RPMI8226 (cell line): Measurements from ENCODE around the gene KLHL40.

ENCODE experiments used
- DNase-seq: peaks from one replicate; pipeline ENCODE4 v3.0.0-alpha.2; 2015

The KLHL40 gene

DNA sequence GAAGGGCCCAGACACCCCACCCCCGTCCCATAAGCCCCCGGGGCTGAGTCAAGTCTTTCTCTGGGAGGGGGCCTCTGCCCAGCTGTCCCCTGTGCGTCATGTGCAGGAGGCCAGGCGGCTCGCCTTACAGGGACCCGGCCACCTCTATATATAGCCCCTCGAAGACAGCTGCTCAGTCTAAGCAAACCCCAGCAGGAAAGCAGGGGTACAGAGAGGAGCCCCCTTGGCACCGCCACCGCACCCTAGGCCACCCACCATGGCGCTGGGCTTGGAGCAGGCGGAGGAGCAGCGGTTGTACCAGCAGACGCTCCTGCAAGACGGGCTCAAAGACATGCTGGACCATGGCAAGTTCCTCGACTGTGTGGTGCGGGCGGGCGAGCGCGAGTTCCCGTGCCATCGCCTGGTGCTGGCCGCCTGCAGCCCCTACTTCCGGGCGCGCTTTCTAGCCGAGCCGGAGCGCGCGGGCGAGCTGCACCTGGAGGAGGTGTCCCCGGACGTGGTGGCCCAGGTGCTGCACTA, at the start of gene KLHL40:
TSS of gene KLHL40 (plus strand) at position 175 of the 519 bp plus-strand sequence. CDS start at position 257, 82 bp downstream.
- DNase-seq, result no peak

- DNase-seq, result no peak
Measured at GRCh38 chr3:42637001-42637400, 48.3 kb upstream of the KLHL40 start.

- DNase-seq, result no peak
Measured at GRCh38 chr3:42638339-42638842, 46.9 kb upstream of the KLHL40 start.

- no peak for DNase-seq
Measured at GRCh38 chr3:42639192-42639591, 46.1 kb upstream of the KLHL40 start.

DNA sequence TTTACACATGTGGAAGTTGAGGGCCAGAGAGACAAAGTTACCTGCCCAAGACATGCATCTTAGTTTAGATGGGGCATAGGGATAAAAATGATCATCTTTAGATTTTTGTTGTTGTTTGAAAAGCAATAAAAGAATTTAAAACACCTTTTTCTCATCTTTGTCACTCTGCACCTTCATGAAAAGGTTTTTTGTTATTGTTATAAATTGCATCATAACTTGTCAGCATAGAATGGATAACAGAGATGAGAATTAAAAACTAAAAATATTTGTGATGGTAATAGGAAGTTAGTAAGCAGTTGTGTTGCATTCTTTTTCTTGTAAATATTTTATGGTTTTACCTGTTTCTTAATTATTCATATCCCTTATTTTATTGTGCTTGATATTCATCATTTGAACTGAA, 45.2 kb upstream of the KLHL40 start:
- no peak for DNase-seq

DNA sequence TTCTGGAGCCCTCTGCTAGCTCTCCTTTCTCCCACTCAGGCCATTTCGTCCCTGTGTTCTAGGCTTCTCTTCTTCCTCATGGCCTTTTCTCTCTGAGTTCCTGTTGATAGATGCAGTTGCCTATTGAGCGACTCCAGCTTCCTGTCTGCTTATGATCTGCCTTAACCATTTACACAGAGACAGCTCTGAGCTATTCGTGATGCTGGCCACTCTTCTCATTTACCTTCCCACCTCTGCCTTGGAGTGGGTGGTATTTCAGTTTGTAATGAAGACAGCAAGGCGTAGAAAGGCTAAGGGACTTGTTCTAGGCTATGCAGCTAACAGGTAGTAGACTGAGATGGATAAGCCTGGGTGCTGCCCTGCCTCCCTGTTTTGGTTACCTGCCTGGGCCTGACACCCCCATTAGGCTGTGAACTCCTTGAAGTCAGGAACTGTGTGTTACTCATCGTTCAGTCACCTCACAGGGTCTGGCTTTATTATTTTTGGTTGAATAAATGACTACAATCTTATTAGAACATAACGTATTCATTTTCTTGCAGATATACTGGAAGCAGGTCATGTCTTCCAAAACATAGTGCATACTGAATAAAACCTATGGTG, 44.5 kb upstream of the KLHL40 start:
- DNase-seq, result no peak

DNA sequence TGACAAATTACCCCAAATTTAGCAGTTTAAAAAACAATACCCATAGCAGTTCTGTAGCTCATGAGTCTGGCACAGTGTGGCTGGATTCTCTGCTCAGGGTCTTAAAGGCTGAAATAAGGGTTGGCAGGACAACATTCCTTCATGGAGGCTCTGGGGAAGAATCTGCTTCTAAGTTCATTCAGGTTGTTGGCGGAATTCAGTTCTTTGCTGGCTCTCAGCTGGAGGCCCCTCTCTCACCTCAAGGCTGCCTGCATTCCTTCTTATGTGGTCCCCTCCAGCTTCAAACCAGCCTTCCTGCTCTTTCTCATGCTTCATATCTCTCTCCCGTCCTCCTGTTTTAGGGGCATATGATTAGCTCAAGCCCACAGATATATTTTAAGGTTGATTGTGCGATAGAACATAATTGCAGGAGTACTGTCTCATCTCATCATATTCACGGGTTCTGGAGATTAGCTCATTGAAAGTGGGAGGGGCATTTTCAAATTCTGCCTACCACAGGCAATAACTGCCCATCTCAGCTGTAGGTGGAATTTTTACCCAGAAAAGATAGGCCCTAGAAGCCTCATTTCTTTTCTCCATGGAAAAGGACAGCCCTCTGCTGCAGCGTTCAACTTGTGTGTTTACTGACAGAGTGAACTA, 37.4 kb upstream of the KLHL40 start:
- no peak for DNase-seq

DNA sequence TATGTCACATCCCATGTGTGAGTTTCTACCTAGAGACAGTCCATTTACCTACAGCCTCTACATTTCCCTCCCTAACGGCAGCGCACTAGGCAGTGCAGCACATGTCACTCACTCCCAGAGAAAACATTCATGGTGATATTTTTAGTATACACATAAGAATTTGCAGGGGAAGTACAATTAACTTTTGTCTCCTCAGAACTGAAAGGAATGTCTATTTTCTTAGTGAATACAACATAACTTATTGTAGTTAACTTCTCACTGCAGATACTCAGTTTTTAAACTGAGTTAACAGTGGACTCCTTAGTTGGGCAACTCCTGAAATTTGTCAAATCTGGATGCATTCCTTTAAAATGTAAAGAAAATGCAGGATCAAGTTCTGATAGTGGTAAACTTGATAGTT, 36.3 kb upstream of the KLHL40 start:
- no peak for DNase-seq

GRCh38 chr3:42649783-42650182, 35.6 kb upstream of the KLHL40 start:
- DNase-seq, result no peak

DNA sequence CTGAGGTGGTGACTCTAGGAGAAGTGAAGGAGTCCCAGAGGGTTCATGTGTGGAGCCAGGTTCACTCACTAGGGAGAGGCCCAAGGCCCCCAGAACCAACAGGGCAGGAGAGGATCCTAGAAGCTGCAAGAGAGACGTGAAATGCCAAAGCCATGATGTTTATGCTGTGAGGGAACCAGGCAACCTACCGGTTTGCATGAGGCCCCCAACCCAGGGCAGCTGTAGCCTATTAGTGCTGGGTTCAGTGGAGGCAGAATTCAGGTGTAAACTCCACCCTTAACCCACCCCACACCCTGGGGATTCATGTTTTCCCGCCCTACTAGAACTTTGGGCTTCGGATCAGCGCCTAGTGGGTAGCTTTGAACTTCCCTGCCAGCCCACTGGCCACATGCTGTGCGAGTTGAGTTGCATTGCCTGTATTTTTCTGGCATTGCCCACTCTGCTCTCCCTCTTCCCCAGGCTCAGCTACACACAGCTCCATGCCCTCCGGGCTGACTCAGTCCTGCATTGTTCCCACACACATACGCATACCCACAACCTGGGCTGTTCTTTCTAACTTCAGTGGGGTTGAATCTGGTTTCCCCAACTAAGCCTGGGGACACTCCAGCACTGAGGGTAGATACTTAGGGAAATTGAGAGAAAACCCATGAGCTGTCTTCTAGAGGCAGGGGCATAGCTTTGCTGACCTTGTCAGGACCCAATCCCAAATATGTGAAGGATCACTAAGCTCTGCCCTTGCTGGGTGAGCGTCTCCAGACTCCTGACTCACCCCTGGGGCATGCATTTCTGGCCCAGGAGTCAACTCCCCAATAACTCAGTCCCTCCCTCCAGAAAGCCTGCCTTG, 33.9 kb upstream of the KLHL40 start:
- DNase-seq, result no peak

DNA sequence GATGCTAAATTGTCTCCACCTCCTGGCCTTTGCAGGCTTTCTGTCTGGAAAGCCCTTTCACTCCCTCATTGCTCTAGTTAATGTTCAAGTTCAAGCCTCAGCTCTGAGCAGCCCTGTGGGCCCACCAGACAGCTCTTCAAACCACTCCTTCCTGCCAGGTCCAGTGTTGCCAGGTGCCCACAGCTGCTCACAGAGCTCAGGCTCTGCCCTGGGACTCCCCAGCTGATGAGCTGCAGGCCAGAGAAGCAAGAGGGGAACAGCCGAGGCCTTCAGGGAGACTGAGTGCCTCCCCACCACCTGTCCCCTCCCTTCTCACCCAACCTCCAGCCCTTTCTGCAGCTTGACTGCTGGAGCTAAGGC, 33.1 kb upstream of the KLHL40 start:
- no peak for DNase-seq

- DNase-seq, result peak; percentile 80
Measured at GRCh38 chr3:42652611-42653302, 32.6 kb upstream of the KLHL40 start.

GRCh38 chr3:42653303-42653559, 32.1 kb upstream of the KLHL40 start:
- DNase-seq, result no peak

GRCh38 chr3:42653560-42654330, 31.6 kb upstream of the KLHL40 start, which contains the start of gene ZBTB47:
Gene ZBTB47 (plus strand): TSS chr3:42653697. CDS start chr3:42658356, 4,659 bp downstream.
- DNase-seq, result no peak

DNA sequence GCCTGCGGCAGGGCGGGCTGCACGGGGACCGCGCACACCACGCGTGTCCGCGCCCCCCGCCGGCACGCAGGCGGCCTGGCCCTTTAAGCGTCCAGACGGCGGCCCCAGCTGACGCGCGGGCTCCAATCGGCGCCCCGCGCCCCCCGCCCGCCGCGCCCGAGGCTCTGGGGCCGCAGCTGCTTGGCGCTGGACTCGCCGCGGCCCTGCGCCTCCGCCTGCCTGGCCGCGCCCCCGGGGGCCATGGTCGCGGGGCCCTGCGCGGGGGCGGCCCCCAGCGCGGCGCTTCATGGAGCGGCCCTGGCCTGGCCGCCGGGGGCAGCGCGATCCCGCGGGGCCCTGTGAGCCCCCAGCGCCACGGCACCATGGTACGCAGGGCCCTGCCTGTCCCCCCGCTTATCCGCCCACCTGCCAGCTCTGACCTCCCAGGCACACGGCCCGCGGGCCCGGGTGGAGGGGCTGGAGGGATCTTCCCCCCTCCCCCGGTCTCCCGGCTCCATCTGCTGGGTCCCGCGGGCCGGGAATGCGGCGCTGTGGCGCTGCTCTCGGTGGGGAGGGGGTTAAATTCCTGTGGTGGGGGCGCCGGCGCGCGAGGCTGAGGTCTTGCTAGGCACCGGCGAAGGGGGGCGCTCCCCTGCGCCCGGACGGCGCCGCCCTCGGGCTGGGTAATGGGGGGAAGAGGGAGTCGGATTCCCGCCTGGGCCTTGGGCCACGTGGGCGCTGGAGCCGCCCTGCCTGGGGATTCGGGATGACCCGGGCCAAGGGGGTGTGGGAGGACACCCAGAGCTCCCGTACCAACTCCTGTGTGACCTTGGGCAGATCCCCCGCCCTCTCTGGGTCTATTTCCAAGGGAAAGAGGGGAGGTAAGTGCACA, 30.8 kb upstream of the KLHL40 start:
- DNase-seq, result peak; percentile 42

GRCh38 chr3:42655331-42655888, 29.9 kb upstream of the KLHL40 start:
- peak; percentile 32 for DNase-seq

DNA sequence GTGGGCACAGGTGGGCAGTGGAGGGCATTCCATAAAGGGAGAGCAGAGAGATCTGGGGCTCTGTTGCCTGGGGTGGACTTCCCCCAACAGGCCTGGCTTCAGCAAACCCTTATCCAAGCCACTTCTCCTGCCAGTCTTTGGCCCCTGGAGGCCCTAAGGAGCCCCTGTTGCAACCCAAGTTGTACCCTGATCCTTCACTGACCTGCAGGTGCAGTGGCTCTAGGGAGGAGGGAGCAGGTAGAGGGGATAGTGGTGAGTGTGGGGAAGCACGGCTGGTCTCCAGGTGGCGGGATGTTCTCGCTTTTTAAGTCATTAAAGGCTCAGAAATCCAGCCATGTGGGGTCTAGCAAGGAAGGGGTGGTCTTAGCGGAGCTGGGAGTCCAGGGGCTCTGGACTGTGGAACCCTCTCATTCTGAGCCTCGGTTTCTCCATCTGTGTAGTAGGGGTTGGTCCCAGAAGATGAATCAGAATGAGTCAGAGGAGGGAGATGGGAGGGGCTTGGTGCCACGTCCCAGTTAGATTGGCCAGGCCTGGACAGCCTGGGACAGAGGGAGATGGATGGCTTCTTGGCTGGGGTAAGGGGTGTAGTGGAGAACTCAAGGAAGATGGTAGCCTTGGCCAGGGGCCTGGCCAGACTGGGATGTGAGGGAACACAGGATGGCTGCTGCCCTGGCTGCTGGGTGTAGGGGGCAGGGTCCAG, 29.2 kb upstream of the KLHL40 start:
- no peak for DNase-seq

DNA sequence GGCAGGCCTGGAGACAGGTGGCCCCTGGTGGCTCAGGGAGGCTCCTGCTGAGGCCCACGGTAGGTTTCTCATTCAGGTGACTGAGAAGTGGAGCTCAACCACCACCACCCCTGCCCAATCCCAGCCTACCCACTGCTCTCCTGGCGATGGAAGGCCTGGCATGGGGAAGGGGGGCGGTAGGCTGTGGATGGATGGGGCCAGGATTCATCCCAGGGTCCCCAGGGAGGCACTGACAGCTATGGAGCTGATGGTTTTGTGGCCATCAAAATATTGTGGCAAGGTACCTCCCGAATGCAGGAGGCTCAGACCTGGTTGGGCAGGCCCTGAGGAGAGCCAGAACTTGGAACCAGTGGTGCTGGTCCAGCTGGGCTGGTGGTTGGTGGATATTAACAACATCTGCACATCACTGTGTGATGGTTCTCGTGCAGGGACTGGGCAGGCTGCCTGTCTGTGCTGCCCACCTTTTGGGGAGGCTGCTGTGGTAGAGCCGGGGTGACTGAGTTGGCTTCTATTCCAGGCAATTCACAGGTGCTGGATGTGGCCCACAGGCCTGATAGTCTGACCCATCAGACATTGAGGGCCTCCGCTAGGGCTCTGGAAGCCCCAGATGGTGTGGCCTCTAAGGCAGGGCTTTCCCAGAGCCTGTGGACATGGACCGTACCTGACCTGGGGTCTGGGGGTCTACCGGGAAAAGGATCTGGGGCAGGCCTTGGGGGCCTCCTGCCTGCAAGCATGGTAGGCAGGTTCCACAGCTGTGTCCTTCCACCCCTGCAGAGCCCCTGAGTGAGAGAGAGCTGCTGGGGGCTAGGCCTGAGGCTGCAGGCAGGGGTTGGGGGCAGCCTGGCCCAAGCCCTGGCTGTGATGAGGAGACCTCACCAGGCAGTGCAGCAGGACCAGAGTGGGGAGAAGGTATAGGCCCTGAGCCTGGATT, 28.4 kb upstream of the KLHL40 start:
- no peak for DNase-seq

DNA sequence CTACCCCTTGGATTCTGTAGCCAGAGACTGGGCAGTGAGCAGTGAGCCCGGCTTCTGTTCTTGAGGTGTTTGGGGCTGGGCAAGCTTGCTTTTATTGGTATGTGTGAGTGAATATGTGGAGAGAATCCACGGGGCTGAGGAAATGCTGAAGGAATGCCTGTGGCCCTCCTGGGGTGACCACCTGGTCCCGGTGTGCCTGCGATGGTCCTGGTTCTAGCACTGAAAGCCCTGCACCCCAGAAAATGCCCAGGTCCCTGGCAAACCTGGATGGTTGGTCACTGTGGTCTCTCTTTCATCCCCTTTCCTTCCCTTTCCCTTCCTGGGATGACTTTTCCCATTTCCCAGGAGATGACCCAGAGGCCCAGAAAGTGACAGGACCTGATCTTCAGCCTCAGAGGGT, 27.7 kb upstream of the KLHL40 start:
- DNase-seq, result no peak
